C4-2B (cell line): Measurements from ENCODE around the gene GNA15.

Experiments
- ZFX ChIP-seq: fragments of 450-650 bp; IDR thresholded peaks from 2 replicates; pipeline ENCODE4 v1.6.1; 2017
- TF ChIP-seq, protein P1 (sequence below): fragments of 450-650 bp; conservative IDR thresholded peaks from 2 replicates; pipeline ENCODE4 v1.5.1; 2017; ENCODE audit warnings: mild to moderate bottlenecking

DNA sequence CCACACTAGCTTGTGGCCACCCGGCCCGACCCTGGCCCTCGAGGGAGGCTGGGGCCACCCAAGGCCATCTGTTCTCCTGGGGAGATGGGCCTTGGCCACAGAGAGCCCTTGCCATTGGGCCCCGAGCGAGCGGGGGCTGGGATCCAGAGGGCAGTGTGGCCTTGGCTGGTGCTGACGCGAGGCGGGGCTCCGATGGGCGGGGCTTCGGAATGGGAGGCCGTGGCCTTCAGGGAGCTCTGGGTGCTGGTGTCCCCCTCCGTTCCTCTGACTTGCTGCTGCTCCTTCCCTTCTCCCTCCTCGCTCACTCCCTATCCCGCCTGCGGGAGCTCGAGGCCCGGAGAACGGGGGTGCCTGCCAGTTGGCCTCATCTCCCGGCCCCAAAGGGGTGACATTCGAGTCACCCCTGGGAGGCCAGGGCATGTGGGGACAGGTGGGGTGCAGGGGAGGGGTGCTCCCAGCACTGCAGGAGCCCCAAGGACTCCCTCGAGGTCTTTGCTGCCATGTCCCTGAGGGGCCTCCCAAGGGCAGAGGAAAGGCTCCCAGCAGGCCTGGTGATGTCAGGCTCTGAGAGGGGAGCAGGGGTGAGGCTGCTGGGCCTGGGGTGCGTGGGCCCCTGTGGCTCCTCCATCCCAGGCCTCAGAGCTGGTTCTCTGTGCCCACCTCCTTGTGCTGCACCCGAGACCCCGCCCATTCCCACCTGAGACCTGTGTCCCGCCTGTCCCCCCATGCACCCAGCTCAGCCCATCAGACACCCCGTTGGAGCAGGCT lies 54.1 kb downstream of the GNA15 start:
- TF ChIP-seq, protein P1, sequence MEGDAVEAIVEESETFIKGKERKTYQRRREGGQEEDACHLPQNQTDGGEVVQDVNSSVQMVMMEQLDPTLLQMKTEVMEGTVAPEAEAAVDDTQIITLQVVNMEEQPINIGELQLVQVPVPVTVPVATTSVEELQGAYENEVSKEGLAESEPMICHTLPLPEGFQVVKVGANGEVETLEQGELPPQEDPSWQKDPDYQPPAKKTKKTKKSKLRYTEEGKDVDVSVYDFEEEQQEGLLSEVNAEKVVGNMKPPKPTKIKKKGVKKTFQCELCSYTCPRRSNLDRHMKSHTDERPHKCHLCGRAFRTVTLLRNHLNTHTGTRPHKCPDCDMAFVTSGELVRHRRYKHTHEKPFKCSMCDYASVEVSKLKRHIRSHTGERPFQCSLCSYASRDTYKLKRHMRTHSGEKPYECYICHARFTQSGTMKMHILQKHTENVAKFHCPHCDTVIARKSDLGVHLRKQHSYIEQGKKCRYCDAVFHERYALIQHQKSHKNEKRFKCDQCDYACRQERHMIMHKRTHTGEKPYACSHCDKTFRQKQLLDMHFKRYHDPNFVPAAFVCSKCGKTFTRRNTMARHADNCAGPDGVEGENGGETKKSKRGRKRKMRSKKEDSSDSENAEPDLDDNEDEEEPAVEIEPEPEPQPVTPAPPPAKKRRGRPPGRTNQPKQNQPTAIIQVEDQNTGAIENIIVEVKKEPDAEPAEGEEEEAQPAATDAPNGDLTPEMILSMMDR: no peak
- TF ChIP-seq ZFX: no peak
